Endothelial cell of hepatic sinusoid (primary cell): Measurements from ENCODE around the gene MAPKAP1.

ENCODE experiments used
- in situ Hi-C: cut with HindIII; loops from 2 replicates; pipeline ENCODE4 v1.10.0; 2017; ENCODE audit warnings: low sequenced_read_pairs

MAPKAP1 gene

DNA sequence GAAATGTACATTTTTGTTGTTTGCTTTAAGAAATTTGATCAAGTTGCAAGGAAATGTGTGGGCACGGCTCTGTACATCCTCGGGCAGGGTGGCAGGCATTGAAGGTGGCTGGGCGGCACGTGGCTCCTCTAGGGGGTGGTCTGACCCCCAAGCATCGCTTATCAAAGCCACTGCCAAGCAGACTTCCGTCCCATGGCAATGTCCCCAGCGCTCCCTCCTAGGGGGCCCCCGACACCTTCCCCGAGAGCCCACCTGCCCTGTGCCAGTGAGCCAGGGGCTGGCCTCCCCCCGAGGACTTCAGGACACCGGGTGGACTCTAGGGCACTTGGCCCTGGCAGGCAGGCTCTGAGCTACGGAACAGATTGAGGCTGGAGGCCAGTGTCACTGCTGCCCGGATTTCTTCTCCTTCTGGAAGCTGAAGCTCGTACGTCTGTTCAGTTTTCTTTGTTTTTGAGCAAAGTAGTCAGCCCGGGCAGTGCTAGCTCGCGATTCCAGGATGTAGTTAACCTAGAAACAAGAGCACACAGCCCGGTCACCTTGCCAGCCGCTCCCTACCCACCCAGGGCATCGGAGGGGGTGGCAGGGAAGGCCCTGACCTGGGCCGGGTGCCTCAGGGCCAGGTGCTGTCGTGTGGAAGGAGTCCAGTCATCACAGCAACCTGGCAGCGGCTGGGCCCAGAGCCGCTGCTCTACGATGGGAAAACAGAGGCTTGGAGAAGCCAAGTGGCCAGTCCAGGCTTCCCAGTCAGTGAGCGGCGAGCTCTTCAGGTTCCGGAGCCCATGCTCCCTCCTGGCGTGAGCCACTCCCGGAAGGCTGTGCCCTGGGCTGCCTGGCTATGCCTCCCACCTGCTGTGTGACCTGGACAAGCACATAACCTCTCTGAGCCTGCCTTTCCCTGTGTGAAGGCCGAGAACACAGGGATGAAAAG lies 268.2 kb downstream of the MAPKAP1 start:
- in situ Hi-C loops: no loop called here

DNA sequence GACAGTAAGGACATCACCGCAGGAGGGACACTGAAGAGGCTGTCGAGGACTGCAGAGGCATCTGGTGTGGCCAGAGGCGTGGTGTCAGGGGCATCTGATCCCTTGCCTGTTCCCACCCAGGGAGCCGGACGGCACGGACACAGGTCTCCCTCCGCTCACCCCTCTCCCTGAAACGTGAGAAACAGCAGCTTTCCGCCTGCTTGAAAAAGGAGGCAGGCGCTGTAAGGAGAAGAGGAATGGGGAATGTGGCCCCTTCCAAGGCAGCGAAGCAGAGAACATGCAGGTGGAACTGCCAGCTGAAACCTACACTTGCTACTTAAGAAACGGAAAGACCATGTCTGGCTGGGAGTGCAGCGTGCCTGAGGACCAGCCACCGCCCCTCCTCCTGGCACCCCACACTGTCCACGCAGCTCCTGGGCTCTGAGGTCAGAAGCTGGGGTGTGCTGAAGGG lies 269.2 kb downstream of the MAPKAP1 start:
- in situ Hi-C loops: no loop called here

- in situ Hi-C loops: no loop called here
These were observed 270.2 kb downstream of the MAPKAP1 start for GRCh38 chr9:125436613-125437443.

DNA sequence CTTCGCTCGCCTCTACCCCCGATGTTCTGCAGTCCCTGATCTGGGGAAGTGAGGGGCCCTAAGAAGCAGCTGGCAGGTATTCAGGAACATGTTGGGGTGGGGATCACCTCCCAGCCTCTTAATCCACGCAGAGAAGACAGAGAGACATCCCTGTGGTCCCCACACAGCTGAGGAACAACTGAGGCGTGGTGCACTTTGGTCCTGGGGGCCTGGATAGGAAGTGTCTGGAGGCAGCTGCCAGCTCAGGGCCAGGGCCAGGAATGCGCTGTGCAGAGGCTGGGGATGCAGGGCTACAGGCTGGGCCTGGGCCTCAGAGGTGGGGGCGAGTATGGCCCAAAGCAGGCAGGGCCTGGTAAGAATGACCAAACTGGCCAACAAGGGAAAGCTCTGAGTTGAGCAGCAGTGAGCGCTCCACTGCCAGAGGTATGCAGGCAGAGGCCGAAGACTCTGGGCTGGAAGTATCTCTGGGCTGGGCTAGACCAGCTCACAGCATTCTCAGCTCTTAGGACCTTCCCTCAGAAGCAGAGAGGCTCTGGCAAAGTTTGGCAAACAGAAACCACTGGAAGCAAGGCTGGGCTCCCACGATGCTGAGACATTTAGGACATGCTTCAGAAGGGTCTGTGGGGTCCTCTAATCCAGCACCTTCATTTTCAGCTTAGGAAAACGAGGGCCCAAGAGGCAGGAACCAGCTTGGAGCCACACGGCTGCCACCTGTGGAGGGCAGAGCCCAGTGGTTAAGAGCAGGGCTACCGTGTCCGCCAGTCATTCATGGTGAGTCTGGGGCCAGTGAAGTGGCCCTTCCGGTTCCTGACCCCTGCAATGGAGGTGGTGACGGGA lies 271.0 kb downstream of the MAPKAP1 start:
- in situ Hi-C loops: no loop called here

GRCh38 chr9:125434986-125435775 lies 271.8 kb downstream of the MAPKAP1 start:
- in situ Hi-C loops: no loop called here

GRCh38 chr9:125433461-125434011 lies 273.5 kb downstream of the MAPKAP1 start:
- in situ Hi-C loops: no loop called here

DNA sequence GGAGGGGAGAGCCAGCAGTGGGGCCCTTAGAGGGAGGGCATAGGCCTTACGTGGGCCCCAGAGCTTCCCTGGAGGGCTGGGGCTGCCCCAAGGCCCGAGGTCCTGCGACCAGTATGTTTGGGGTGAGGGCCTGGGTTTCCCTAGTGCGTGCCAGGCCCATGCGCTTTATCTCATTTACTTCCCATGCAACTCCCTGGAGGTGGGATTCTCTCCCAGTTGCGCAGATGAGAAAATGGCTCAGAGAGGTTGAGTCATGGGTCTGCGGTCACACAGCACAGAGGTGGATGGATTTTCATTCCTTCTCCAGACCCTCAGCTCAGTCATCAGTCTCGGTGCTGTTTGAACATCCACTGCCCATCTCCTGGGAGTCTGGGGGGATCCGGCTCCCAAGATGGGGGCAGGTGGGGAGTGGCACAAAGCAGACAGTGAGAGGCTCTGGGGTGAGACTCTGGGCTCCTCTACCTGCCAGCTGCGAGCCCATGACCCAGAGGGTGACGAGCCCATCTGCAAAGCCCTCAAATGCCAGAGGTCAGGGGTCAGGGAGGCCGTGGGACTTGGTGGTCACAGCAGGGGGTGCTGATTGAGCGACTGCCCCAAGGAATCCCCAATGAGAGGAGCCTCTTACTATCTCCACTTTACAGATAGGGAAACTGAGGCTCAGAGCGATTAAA lies 274.2 kb downstream of the MAPKAP1 start:
- in situ Hi-C loops: no loop called here

GRCh38 chr9:125431741-125432271 lies 275.2 kb downstream of the MAPKAP1 start:
- in situ Hi-C loops: no loop called here

DNA sequence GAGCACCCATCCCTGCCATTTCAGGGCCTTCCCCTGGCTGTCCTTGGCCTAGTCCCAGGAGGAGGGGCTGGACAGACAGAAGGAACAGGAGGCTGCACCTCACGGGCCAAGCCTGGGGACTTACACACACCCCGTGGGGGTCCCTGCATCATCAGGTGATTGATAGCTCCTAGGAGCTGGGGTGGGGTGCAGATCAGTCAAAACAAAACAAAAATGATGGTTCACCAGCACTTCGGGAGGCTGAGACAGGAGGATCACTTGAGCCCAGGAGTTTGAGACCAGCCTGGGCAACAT lies 276.0 kb downstream of the MAPKAP1 start:
- in situ Hi-C loops: no loop called here

DNA sequence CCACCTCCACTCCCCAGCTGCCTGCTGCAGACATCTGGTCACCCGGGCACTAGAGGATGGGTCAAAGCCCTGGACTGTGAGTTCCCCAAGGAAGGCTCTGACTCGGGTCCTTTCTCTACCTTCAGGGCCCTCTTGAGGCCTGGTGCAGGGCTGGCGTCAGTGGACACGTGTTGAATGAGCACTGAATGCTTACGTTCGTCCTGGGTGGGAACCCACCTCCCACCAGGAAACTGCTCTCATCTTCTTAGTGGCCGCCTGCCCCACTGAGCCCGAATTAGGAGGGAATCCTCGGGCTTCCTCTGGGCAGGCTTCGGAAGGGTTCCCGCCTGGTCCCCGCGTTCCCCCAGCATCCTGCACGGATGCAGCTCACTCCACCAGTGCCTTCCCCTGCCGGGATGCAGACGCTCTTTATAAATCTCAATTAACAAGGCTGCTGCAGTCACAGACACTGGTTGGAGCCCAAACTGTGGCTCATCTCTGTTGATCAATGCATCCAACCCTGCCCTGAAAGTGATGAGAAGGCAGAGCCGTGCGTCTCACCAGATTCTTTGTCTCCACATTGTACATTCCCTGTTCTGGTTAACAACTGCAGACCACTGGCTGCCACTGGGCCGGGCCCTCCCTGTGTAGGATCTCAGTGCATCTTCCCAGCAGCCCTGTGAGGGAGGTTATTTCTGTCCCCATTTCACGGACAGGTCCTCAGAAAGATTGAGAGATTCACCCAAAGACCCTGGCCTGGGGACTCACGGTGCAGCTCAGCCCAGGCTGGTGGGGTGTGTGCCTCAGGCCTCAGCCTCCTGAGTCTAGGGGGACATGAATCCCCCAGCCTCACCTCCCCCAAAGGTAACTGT lies 276.6 kb downstream of the MAPKAP1 start:
- in situ Hi-C loops: no loop called here

- in situ Hi-C loops: no loop called here
These were observed 277.4 kb downstream of the MAPKAP1 start for GRCh38 chr9:125429476-125430160.

DNA sequence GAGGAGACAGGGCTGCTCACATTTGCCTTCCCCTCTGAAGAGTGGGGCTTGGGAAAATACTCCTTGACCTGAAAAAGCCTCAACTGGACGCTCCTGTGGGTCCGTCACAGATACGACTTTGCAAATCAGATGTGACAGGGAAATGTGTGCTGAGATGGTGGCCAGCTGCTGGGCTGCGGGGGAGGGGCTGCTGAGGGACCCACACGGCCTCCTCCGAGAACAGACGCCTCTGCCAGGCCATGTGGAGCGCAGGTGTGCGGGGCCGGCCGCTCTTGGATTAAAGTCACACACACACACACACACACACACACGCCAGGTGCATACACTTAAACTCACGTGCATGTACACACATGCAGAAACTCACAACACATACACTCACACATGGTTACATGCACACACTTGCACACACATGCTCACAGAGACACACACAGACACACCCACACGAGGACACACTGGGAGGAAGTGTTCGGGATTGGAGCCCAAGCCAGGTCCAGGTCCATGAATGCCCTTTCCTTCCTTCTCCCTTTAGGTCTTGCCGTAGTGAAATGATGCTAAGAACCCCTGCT lies 278.0 kb downstream of the MAPKAP1 start:
- in situ Hi-C loops: no loop called here

- in situ Hi-C loops: no loop called here
These were observed 278.7 kb downstream of the MAPKAP1 start for GRCh38 chr9:125428060-125428901.

DNA sequence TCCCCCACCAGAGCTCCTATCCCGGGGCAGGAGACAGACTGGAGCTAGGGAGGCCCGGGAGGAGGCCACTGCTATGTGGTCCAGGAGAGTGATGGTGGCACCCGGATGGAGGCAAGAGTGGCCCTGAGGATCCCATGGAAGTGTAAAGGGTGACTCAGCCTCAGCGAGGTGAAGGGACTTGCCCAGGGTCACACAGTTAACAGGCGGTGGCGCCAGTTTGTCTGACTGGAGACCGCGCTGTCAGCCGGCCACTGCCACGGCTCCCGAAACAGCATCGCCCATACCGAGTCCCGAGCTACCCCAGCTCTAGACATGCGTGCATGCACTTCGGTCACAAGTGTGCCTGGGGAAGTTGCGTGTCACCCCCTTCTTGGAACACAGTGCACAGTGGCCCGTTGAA lies 279.5 kb downstream of the MAPKAP1 start:
- in situ Hi-C loops: no loop called here

DNA sequence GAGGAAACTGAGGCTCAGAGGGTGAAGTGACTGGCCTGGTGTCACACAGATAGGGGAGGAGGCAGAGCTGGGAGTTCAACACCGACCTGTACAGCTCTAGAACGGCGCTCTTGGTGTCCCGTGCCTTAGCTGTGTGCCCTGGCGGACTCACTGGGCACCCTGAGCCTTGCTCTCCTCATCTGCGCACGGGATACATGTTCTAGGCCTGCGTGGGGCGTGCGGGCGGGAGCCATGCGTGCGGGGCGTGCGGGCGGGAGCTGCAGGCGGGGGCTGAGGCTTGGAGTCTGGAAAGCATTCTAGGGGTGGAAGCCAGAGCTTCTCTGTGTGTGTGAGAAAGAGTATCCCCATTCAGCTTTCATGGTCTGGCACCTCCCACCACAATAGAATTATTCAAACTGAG lies 280.1 kb downstream of the MAPKAP1 start:
- in situ Hi-C loops: no loop called here

GRCh38 chr9:125425901-125426515 lies 281.0 kb downstream of the MAPKAP1 start:
- in situ Hi-C loops: no loop called here
